Pons (tissue), 1 donor: ENCODE results near the gene NXT1.
"Not testable (repeated sequence)": the region's sequence is repeated elsewhere in the genome, so short reads cannot be mapped to it uniquely, and the experiment has no call there.

Experiments used
- DNase-seq: peaks from one replicate; pipeline ENCODE4 v3.0.0-alpha.2; 2016; ENCODE audit warnings: low spot score

NXT1 gene

GRCh38 chr20:23331450-23332350 lies 18.9 kb upstream of the NXT1 start:
- no peak for DNase-seq

DNA sequence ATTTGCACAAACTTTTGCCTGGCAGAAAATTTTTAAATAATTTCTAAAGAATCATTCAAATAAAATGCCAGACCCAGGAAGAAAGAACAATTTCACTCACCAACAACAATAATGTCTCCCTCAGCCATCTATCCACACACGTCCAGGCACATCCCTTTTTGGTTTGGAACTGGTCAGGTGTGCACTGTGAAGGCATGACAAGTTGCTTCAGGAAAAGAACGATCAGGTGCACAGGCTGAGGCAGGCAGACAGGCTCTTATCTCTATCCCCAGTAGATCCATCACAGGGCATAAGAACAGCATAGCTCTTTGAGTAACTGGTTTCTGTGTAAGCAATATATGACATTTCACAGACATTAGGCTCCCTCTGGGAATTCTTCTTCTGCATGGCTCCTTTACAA lies 18.1 kb upstream of the NXT1 start:
- DNase-seq, result no peak

DNA sequence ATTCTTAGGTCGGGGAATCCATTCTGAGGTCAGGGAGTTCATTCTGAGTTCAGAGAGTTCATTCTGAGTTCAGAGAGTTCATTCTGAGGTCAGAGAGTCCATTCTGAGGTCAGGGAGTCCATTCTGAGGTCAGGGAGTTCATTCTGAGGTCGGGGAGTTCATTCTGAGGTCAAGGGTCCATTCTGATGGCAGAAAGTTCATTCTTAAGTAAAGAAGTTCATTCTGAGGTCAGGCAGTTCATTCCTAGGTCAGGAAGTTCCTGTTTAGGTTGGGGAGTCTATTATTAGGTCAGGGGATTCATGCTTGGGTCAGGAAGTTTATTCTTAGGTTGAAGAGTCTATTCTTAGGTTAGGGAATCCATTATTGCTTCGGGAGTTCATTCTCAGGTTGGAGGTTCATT lies 16.5 kb upstream of the NXT1 start:
- no peak for DNase-seq

DNA sequence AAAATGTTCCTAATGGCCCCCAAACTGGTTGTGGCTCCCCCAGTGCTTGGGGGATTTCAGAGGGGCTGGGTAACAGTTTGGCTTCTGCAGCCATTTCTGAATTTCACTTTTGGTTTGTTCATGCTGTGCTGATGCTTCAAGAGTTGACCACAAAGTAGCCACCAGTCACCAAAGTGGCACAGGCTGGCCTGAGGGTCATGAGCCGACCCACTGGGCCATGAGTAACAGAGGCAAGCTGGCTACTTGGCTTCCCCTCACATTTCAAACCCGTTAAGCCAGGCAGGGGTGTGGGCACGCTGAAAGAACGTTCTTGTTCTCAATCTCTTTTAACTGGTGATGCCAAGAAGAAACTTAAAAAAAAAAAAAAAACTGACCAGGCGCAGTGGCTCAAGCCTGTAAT lies 15.1 kb upstream of the NXT1 start:
- DNase-seq, result no peak

GRCh38 chr20:23336476-23336875 lies 14.1 kb upstream of the NXT1 start:
- DNase-seq, result no peak

DNA sequence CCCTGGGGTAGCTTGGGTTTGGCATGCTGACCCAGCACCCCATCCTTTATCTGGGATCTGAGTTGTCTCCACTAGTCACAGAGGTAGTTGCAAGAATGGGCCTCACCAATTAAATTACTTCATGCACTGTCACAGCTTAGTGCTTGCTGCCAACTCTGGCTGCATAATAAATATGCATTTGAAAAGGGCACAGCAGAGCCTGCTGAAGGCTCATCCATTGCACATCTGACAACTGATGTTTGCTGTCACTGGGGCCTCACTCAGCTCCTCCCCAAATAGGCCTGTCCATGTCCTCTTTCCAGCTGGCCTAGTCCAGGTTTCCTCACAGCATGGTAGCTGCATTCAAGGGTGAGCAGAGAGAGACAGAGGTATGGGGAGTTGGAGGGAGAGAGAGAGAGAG lies 13.3 kb upstream of the NXT1 start:
- no peak for DNase-seq

DNA sequence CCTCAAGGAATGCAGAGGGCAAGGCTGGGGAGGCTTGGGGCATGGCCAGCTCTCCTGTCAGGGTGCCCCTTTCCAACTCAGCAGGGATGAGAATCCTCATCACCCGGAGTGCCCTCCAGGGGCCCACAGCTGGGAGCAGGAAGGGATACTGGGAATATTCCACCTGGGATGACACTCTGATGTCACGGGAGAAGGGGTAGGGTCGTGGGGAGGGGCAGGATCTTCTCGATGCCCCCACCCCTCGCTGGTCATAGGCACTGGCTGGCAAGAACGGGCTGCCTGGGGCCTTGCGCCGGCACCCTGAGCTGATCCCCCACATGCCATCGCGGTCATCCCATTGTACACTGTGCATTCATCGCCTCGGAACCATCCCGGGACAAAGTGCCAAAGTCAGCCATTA lies 10.6 kb upstream of the NXT1 start:
- DNase-seq, result no peak

DNA sequence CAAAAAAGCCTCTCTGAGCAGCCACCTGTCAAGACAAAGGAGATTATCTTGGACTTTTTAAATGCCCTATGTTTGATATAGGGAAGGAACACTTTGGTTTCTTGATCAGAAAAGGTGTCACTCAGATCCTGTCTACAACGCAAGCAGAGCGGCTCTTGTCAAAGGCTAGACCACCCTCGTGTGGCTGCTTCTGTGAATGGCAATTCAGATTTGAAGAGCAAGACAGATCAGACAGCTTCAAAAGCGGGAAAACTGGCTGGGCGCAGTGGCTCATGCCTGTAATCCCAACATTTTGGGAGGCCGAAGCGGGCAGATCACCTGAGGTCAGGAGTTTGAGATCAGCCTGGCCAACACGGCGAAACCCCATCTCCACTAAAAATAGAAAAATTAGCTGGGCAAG lies 10.1 kb upstream of the NXT1 start:
- DNase-seq, result peak; percentile 77

DNA sequence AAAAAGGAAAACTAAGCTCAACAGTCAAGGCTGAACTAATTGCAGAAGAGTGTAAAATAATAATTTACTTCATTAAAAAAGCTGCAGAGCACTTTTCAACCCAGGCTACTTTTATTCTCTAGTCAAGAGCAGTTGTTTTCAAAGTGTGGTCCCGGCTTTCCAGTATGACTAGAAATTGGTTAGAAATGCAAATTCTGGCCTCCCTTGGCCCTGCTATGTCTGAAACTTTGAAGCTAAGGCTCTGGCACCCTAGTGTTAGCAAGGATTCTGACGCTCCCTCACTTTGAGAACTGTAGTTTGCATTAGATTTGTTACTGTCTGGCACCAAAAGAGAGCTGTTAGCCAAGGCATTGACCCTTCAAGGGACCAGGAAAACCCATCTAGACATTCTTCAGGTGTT lies 9.5 kb upstream of the NXT1 start:
- no peak for DNase-seq

- DNase-seq, result no peak
Measured at GRCh38 chr20:23343590-23343989, 7.0 kb upstream of the NXT1 start.

DNA sequence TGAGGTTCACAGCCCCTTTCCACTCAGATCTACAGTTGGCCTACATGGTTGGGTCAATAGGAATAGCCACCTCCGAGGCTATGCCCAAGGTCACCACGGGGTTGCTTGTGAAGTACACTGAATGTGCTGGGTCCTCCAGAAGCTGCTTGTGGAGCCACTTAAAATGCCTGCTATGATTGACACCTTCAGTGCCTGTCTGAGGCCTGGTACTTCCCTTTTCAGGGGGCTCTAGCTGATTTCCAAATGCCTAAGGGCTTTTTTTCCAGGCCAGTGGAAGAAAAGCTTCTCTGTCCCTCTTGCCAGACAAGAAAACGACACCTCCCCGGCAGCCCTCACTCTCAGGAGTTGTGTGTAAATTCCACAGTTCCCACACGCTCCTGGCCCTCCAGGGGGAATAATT lies 6.3 kb upstream of the NXT1 start:
- no peak for DNase-seq

DNA sequence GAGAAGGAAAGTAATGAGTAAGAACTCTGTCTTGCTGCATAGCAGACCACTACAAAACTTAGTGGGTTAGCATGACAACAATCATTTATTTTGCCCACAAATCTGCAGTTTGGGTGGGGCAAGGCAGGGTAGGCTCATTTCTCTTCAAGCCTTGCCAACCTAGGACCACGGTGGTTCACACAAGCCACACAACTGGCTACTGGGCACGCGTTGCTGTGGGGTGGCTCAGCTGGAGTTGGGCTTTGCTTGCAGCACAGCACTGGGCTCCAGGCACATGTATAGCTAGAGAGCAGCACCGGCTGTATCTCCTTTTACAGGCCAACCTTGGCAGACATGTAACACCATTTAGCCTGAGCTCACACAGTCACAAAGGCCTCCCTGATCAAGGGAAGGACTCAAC lies 4.6 kb upstream of the NXT1 start:
- no peak for DNase-seq

DNA sequence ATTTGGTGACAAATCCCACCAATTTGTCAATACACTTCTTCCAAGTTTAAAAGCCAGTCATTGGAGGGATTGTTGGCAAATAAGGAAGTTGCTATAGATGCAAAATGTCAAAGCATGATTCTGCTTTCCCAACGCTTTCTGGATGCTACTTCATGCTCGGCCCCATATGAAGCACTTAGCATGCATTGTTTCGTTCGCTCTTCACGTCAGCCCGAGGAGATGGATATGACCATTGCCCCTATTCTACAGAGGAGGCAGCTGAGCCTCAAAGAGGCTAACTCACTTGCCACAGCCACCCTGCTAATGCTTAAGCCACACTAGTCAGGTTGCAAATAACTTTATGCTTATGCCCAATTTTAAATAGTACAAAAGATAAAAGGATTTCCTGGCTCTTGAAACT lies 2.8 kb upstream of the NXT1 start:
- no peak for DNase-seq

GRCh38 chr20:23348510-23348909 lies 2.1 kb upstream of the NXT1 start:
- not testable (repeated sequence) for DNase-seq

DNA sequence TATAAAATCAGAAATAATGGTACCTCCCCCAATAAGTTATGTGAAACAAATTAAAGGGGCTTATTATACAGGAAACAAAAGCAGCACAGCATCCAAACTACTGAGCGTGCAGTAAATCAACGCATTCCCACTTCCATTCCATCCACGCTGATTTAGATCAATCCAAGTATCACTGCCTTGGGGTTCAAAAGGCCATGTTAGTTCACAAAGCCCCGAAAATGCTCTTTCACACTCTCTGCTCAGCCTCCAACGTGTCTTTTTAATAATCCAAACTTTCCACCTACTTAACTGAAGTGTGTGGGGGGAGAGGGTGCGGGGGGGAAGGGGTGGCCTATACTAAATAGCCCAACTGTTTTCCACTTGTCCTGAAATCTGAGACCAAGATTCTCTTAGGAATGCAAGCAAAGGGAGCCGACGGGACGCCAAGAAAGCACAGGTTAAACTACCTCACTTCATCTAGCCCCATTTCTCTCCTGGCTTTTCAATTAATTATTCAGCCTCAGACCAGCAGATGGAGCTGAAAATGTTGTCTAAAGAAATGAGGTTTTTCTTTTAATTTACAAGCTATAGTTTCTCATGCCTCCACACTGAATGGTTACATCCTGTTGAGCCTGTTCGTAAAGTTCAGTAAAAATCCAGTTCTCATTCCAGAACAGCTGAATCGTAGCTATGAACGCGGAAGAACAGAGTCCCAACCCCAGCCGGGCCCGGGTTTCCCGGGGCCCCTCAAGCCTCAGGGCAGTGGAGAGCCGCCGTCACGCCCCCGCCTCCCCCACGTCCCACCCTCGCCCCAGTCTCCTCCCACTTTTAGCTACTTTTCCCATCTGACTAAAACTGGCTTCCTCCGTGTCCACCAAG lies 1.0 kb upstream of the NXT1 start:
- DNase-seq, result no peak

DNA sequence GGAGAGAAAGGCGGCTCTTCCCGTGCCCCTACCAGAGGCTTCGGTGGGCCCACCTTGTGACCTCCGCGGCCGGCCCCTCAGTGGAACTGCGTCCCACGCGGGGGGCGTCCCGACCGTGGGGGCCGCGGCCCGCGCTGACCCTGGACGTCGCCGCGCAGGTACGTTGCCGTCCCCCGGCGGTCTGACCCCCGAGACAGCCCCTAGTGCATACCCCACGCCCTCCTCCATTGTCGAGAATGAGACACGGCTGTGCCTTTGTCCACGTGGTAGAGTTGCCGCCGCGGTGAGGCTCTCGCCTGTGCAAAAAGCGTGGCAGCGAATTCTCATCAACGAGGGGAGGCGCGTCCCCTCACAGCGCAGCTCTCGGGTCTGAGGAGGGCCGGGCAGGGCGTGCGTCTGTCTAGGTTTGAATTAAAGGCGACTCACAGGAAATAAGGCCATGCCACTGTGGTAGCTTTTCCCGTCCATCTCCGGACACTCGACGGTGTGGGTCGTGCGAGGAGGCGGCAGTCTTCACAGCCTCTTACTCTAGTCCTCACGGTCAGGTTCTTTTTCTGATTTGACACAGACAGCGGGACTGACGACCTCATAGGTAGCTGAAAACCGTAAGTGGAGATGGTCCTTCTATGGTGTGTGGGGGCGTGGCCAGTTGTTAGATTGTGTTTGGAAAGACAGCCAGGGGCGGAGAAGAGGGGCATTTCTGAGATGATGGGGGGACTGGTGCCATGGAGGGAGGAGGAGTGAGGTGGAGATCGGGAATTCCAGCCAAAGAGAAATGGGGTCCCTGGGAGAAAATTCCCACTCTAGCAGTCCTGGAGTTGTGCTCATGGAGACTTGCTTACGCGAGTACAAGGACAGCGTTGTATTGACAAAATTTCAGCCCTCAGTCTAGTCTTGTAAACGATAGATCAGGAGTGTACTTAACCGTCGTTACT lies 580 bp downstream of the NXT1 start:
- peak; percentile 32 for DNase-seq

GRCh38 chr20:23356203-23356602 lies 5.6 kb downstream of the NXT1 start:
- DNase-seq, result no peak

GRCh38 chr20:23357767-23358562 lies 7.4 kb downstream of the NXT1 start:
- DNase-seq, result peak; percentile 97

- DNase-seq, result no peak
Measured at GRCh38 chr20:23358563-23358906, 7.9 kb downstream of the NXT1 start.

GRCh38 chr20:23358923-23359593 lies 8.5 kb downstream of the NXT1 start:
- DNase-seq, result no peak

- no peak for DNase-seq
Measured at GRCh38 chr20:23360531-23360930, 9.9 kb downstream of the NXT1 start.
